CD8-positive, alpha-beta memory T cell (primary cell): ENCODE measurements around the gene PTPN18. TPM values are rescaled to one million over a fixed set of nuclear protein-coding genes. Genes with fewer than 3 reads are reported as not detected.
A peak's percentile ranks its signal among the peaks of the same experiment; 100 is the strongest.

ENCODE experiments used
- CTCF ChIA-PET: fragments of 350-600 bp; sonication (Branson Sonifier 250); formaldehyde crosslinking; loops from one replicate; lab custom pipeline; 2021; ENCODE audit warnings: antibody characterized with exemption; lab: Charles Lee
- POLR2A ChIA-PET: fragments of 350-600 bp; sonication (Branson Sonifier 250); formaldehyde crosslinking; loops from one replicate; lab custom pipeline; 2021; ENCODE audit warnings: antibody characterized with exemption; lab: Charles Lee
- DNase-seq, 5 donors: peaks; one replicate each; pipeline versions ENCODE4 v3.0.0 to v3.0.0-alpha.2; 2020 to 2022; ENCODE audit warnings: mixed read lengths in 1 of 5
- H3K27ac ChIP-seq: one replicate; pipeline ENCODE4 v1.7.0; 2013; ENCODE audit warnings: low read depth, mild to moderate bottlenecking, low read length, moderate library complexity
- H3K27me3 ChIP-seq: 2 replicates; pipeline ENCODE4 v1.7.0; 2013; ENCODE audit warnings: low read length, mild to moderate bottlenecking; ENCODE audit not compliant: insufficient read depth, poor library complexity, severe bottlenecking
- H3K36me3 ChIP-seq: 2 replicates; pipeline ENCODE4 v1.7.0; 2013; ENCODE audit warnings: mild to moderate bottlenecking, low read length, moderate library complexity; ENCODE audit not compliant: insufficient read depth
- H3K4me1 ChIP-seq: 2 replicates; pipeline ENCODE4 v1.7.0; 2013; ENCODE audit warnings: mild to moderate bottlenecking, low read length, moderate library complexity; ENCODE audit not compliant: insufficient read depth
- H3K4me3 ChIP-seq: 2 replicates; pipeline ENCODE4 v1.7.0; 2013; ENCODE audit warnings: mild to moderate bottlenecking, low read length
- H3K9me3 ChIP-seq: 2 replicates; pipeline ENCODE4 v1.7.0; 2013; ENCODE audit warnings: mild to moderate bottlenecking, low read length
- H3K27ac Mint-ChIP-seq, 8 donors: one replicate each; pipeline ENCODE4 v1.8.0; 2020 to 2021; ENCODE audit warnings: mixed read lengths in 8 of 8, mild to moderate bottlenecking in 6 of 8, inconsistent platforms in 3 of 8, moderate library complexity in 3 of 8
- H3K27me3 Mint-ChIP-seq, 2 donors: one replicate each; pipeline ENCODE4 v1.8.0; 2020 to 2021; ENCODE audit warnings: mixed read lengths in 2 of 2, mild to moderate bottlenecking in 1 of 2, moderate library complexity in 1 of 2
- H3K36me3 Mint-ChIP-seq, 3 donors: one replicate each; pipeline ENCODE4 v1.8.0; 2020 to 2021; ENCODE audit warnings: mixed read lengths in 3 of 3, inconsistent platforms in 1 of 3, mild to moderate bottlenecking in 1 of 3
- H3K4me1 Mint-ChIP-seq, 3 donors: one replicate each; pipeline ENCODE4 v1.8.0; 2020 to 2021; ENCODE audit warnings: mixed read lengths in 3 of 3, inconsistent platforms in 1 of 3, mild to moderate bottlenecking in 1 of 3
- H3K4me3 Mint-ChIP-seq, 7 donors: one replicate each; pipeline ENCODE4 v1.8.0; 2020 to 2021; ENCODE audit warnings: mixed read lengths in 7 of 7, mild to moderate bottlenecking in 6 of 7, moderate library complexity in 4 of 7, inconsistent platforms in 2 of 7
- H3K9me3 Mint-ChIP-seq, 5 donors: one replicate each; pipeline ENCODE4 v1.8.0; 2020 to 2022; ENCODE audit warnings: mixed read lengths in 5 of 5, mild to moderate bottlenecking in 3 of 5, moderate library complexity in 2 of 5, inconsistent platforms in 1 of 5
- polyA plus RNA-seq: library from polyadenylated mRNA; unstranded; fragments of 300-500 nt; fragmentation: Illumina TruSeq; gene quantifications from one replicate; pipeline ENCODE4 v1.2.3, GENCODE V29; 2021
- total RNA-seq, 2 experiments: library from RNA; stranded (reverse); gene quantifications; one replicate each; pipeline ENCODE4 v1.2.3, GENCODE V29; 2021

PTPN18 gene
- total and polyA plus RNA-seq, 3 experiments from 2014 or later: 55.1 to 77.7 (median 60.0) TPM

- Mint-ChIP-seq H3K4me1 (peaks cover 47 to 69% (median 69%) of the 10 kb centered on the region in 3 donors), H3K27me3 (no peaks in the 10 kb centered on the region), H3K27ac (peak overlapping the region in 2 of 8 donors; percentile 11 to 21), H3K36me3 (peaks cover 5 to 52% (median 17%) of the 10 kb centered on the region in 3 donors), H3K9me3 (no peaks in the 10 kb centered on the region), H3K4me3 (no peak overlapping the region)
- ChIA-PET CTCF (interaction anchor here (1.3 to 2.2 kb wide), 2 partner anchors 23 to 36 kb away, joined by 4 to 10 read pairs; partner anchors contain the start of genes IMP4 and PTPN18), POLR2A (interaction anchor here (2.4 kb wide), 1 partner anchor 36 kb away, joined by 8 read pairs; the partner anchor contains the start of gene IMP4)
- no peaks in the 10 kb centered on the region for H3K36me3 ChIP-seq
- H3K27ac ChIP-seq: no peak overlapping the region
- H3K27me3 ChIP-seq: no peaks in the 10 kb centered on the region
- no peak overlapping the region for H3K4me3 ChIP-seq
- peaks cover 22% of the 10 kb centered on the region for H3K4me1 ChIP-seq
- H3K9me3 ChIP-seq: no peaks in the 10 kb centered on the region
- DNase-seq: no peak
These were observed 23.0 kb downstream of the PTPN18 start for GRCh38 chr2:130378898-130379214.

GRCh38 chr2:130380096-130380934 is 24.5 kb downstream of the PTPN18 start:
- Mint-ChIP-seq H3K27ac (peak overlapping the region in 4 of 8 donors; percentile 12 to 64 (median 34)), H3K4me3 (no peak overlapping the region), H3K9me3 (no peaks in the 10 kb centered on the region), H3K4me1 (peaks cover 36 to 55% (median 55%) of the 10 kb centered on the region in 3 donors), H3K27me3 (no peaks in the 10 kb centered on the region), H3K36me3 (peaks cover 0 to 44% (median 15%) of the 10 kb centered on the region in 3 donors)
- Histone ChIP-seq H3K27ac (no peak overlapping the region), H3K9me3 (no peaks in the 10 kb centered on the region), H3K36me3 (no peaks in the 10 kb centered on the region), H3K4me1 (peaks cover 22% of the 10 kb centered on the region), H3K27me3 (no peaks in the 10 kb centered on the region), H3K4me3 (no peak overlapping the region)
- ChIA-PET POLR2A (interaction anchor here (2.4 kb wide), 1 partner anchor 38 kb away, joined by 8 read pairs; the partner anchor contains the start of gene IMP4), CTCF (no interaction called here)
- no peak for DNase-seq

- H3K4me3 ChIP-seq: no peak overlapping the region
- H3K27me3 Mint-ChIP-seq: no peaks in the 10 kb centered on the region
- CTCF ChIA-PET: no interaction called here
- POLR2A ChIA-PET: no interaction called here
- DNase-seq: no peak
- peaks cover 31 to 46% (median 46%) of the 10 kb centered on the region in 3 donors for H3K4me1 Mint-ChIP-seq
- H3K4me1 ChIP-seq: peaks cover 22% of the 10 kb centered on the region
- H3K4me3 Mint-ChIP-seq: no peak overlapping the region
- no peaks in the 10 kb centered on the region for H3K9me3 Mint-ChIP-seq
- H3K27ac ChIP-seq: no peak overlapping the region
- no peaks in the 10 kb centered on the region for H3K36me3 ChIP-seq
- H3K9me3 ChIP-seq: no peaks in the 10 kb centered on the region
- H3K27ac Mint-ChIP-seq: peak overlapping the region in 1 of 8 donors; percentile 52
- H3K27me3 ChIP-seq: no peaks in the 10 kb centered on the region
- peaks cover 0 to 39% (median 14%) of the 10 kb centered on the region in 3 donors for H3K36me3 Mint-ChIP-seq
These were observed 25.3 kb downstream of the PTPN18 start for GRCh38 chr2:130381145-130381544.

GRCh38 chr2:130381619-130382018 is 25.8 kb downstream of the PTPN18 start:
- ChIA-PET POLR2A (no interaction called here), CTCF (no interaction called here)
- H3K9me3 Mint-ChIP-seq: no peaks in the 10 kb centered on the region
- DNase-seq: no peak
- Histone ChIP-seq H3K9me3 (no peaks in the 10 kb centered on the region), H3K4me3 (no peak overlapping the region), H3K27me3 (no peaks in the 10 kb centered on the region), H3K27ac (no peak overlapping the region), H3K36me3 (no peaks in the 10 kb centered on the region), H3K4me1 (peaks cover 21% of the 10 kb centered on the region)
- H3K4me1 Mint-ChIP-seq: peaks cover 29 to 42% (median 42%) of the 10 kb centered on the region in 3 donors
- no peaks in the 10 kb centered on the region for H3K27me3 Mint-ChIP-seq
- H3K36me3 Mint-ChIP-seq: peaks cover 0 to 37% (median 14%) of the 10 kb centered on the region in 3 donors
- H3K27ac Mint-ChIP-seq: peak overlapping the region in 2 of 8 donors; percentile 23 to 52
- no peak overlapping the region for H3K4me3 Mint-ChIP-seq

- H3K36me3 ChIP-seq: no peaks in the 10 kb centered on the region
- ChIA-PET CTCF (interaction anchor here (1.3 kb wide), 1 partner anchor 9 kb away, joined by 5 read pairs; no protein-coding TSS in a partner anchor), POLR2A (no interaction called here)
- Mint-ChIP-seq H3K9me3 (no peaks in the 10 kb centered on the region), H3K27ac (peak overlapping the region in 1 of 8 donors; percentile 81), H3K4me1 (peaks cover 24 to 34% (median 34%) of the 10 kb centered on the region in 3 donors), H3K27me3 (no peaks in the 10 kb centered on the region), H3K36me3 (peaks cover 0 to 37% (median 14%) of the 10 kb centered on the region in 3 donors), H3K4me3 (no peak overlapping the region)
- H3K27me3 ChIP-seq: no peaks in the 10 kb centered on the region
- H3K27ac ChIP-seq: no peak overlapping the region
- H3K4me3 ChIP-seq: no peak overlapping the region
- DNase-seq: no peak
- peaks cover 16% of the 10 kb centered on the region for H3K4me1 ChIP-seq
- no peaks in the 10 kb centered on the region for H3K9me3 ChIP-seq
These were observed 26.6 kb downstream of the PTPN18 start for GRCh38 chr2:130382313-130382917.

- Histone ChIP-seq H3K9me3 (no peaks in the 10 kb centered on the region), H3K4me1 (peaks cover 5% of the 10 kb centered on the region), H3K27ac (no peak overlapping the region), H3K27me3 (no peaks in the 10 kb centered on the region), H3K4me3 (no peak overlapping the region), H3K36me3 (no peaks in the 10 kb centered on the region)
- H3K4me3 Mint-ChIP-seq: no peak overlapping the region
- ChIA-PET CTCF (interaction anchor here (1.1 to 1.4 kb wide), 2 partner anchors 9 to 13 kb away, joined by 3 to 4 read pairs; no protein-coding TSS in a partner anchor), POLR2A (no interaction called here)
- H3K36me3 Mint-ChIP-seq: peaks cover 0 to 25% (median 16%) of the 10 kb centered on the region in 3 donors
- peaks cover 4 to 12% (median 11%) of the 10 kb centered on the region in 3 donors for H3K4me1 Mint-ChIP-seq
- H3K27me3 Mint-ChIP-seq: no peaks in the 10 kb centered on the region
- peak overlapping the region in 1 of 8 donors; percentile 55 for H3K27ac Mint-ChIP-seq
- no peak for DNase-seq
- no peaks in the 10 kb centered on the region for H3K9me3 Mint-ChIP-seq
These were observed 29.9 kb downstream of the PTPN18 start for GRCh38 chr2:130385709-130386108.

GRCh38 chr2:130387071-130387400 is 31.2 kb downstream of the PTPN18 start:
- POLR2A ChIA-PET: no interaction called here
- CTCF ChIA-PET: no interaction called here
- H3K27ac ChIP-seq: no peak overlapping the region

GRCh38 chr2:130387804-130388203 is 31.9 kb downstream of the PTPN18 start:
- no peak overlapping the region for H3K4me3 ChIP-seq
- H3K36me3 Mint-ChIP-seq: peaks cover 0 to 10% (median 8%) of the 10 kb centered on the region in 3 donors
- ChIA-PET POLR2A (no interaction called here), CTCF (no interaction called here)
- H3K4me1 ChIP-seq: peaks cover 9% of the 10 kb centered on the region
- no peak overlapping the region for H3K27ac Mint-ChIP-seq
- H3K27me3 Mint-ChIP-seq: no peaks in the 10 kb centered on the region
- no peaks in the 10 kb centered on the region for H3K36me3 ChIP-seq
- H3K27ac ChIP-seq: no peak overlapping the region
- no peaks in the 10 kb centered on the region for H3K27me3 ChIP-seq
- H3K4me1 Mint-ChIP-seq: peaks cover 11 to 26% (median 22%) of the 10 kb centered on the region in 3 donors
- no peaks in the 10 kb centered on the region for H3K9me3 Mint-ChIP-seq
- no peak overlapping the region for H3K4me3 Mint-ChIP-seq
- DNase-seq: no peak
- no peaks in the 10 kb centered on the region for H3K9me3 ChIP-seq

More at GRCh38 chr2:130387071-130387400, 31.2 kb downstream of the PTPN18 start:
- H3K4me3 Mint-ChIP-seq: no peak overlapping the region
- Histone ChIP-seq H3K9me3 (no peaks in the 10 kb centered on the region), H3K4me1 (peaks cover 9% of the 10 kb centered on the region), H3K27me3 (no peaks in the 10 kb centered on the region), H3K4me3 (no peak overlapping the region), H3K36me3 (no peaks in the 10 kb centered on the region)
- no peaks in the 10 kb centered on the region for H3K9me3 Mint-ChIP-seq
- H3K27ac Mint-ChIP-seq: no peak overlapping the region
- peaks cover 10 to 23% (median 21%) of the 10 kb centered on the region in 3 donors for H3K4me1 Mint-ChIP-seq
- DNase-seq: no peak
- H3K36me3 Mint-ChIP-seq: peaks cover 0 to 15% (median 12%) of the 10 kb centered on the region in 3 donors
- no peaks in the 10 kb centered on the region for H3K27me3 Mint-ChIP-seq
